ENCODE measurements around the gene BBX.

DNA sequence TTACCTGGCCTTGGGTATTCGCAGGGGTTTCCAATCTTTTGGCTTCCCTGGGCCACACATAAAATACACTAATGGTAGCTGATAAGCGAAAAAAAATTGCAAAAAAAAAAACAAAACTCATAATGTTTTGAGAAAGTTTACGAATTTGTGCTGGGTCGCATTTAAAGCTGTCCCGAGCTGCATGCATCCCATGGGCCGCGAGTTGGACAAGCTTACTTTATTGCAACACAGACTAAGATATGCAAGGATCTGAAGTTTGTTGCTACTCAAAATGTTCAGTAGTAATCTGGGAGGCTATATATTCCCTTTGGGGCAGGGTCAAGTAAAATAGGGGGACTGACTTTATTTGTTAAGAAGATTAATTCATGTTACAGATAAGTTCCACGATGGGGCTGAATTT, 320.2 kb downstream of the BBX start:
- TF ChIP-seq POLR2A (IDR thresholded peaks at IDR 0.05) = no peak
- TF ChIP-seq, protein P1, sequence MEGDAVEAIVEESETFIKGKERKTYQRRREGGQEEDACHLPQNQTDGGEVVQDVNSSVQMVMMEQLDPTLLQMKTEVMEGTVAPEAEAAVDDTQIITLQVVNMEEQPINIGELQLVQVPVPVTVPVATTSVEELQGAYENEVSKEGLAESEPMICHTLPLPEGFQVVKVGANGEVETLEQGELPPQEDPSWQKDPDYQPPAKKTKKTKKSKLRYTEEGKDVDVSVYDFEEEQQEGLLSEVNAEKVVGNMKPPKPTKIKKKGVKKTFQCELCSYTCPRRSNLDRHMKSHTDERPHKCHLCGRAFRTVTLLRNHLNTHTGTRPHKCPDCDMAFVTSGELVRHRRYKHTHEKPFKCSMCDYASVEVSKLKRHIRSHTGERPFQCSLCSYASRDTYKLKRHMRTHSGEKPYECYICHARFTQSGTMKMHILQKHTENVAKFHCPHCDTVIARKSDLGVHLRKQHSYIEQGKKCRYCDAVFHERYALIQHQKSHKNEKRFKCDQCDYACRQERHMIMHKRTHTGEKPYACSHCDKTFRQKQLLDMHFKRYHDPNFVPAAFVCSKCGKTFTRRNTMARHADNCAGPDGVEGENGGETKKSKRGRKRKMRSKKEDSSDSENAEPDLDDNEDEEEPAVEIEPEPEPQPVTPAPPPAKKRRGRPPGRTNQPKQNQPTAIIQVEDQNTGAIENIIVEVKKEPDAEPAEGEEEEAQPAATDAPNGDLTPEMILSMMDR (IDR thresholded peaks at IDR 0.05) = no peak
